B cell (primary cell): ENCODE data around the gene NKG7. TPM values are rescaled to one million over a fixed set of nuclear protein-coding genes. Genes with fewer than 3 reads are reported as not detected.

Experiments
- ATAC-seq: fragments of 200-7000 bp; cut with Tn5 transposase; one replicate; pipeline ENCODE4 v1.10.0; 2021; ENCODE audit warnings: low read depth, mild to moderate bottlenecking, moderate number of reproducible peaks, moderate library complexity
- CTCF ChIA-PET: fragments of 350-600 bp; sonication (Branson Sonifier 250); formaldehyde crosslinking; loops from one replicate; lab custom pipeline; 2021; ENCODE audit warnings: antibody characterized with exemption, inconsistent platforms; lab: Charles Lee
- POLR2A ChIA-PET: fragments of 350-600 bp; sonication (Branson Sonifier 250); formaldehyde crosslinking; loops from one replicate; lab custom pipeline; 2021; ENCODE audit warnings: antibody characterized with exemption; lab: Charles Lee
- DNase-seq: peaks from one replicate; pipeline ENCODE4 v3.0.0; 2013
- H2AFZ ChIP-seq: 2 replicates; pipeline ENCODE4 v1.6.1; 2012; ENCODE audit warnings: mild to moderate bottlenecking, low read depth, low read length; ENCODE audit not compliant: insufficient read depth, poor library complexity, severe bottlenecking
- H3K27ac ChIP-seq, 2 donors: 1 replicate in 1 of 2; 2 replicates in 1 of 2; pipeline ENCODE4 v1.5.1; 2012 to 2013; ENCODE audit warnings: low read length in 2 of 2, mild to moderate bottlenecking in 2 of 2, moderate library complexity in 1 of 2
- H3K27me3 ChIP-seq, 4 experiments: fragments of 200-600 bp in 1 of 4; sonication (generic) in 1 of 4; replicated peaks in 1 of 4; 1 replicate in 2 of 4; 2 replicates in 2 of 4; pipeline versions ENCODE4 v1.6.1 to v1.7.0; 2013 to 2016; ENCODE audit warnings: low read length in 3 of 4, mild to moderate bottlenecking in 2 of 4, mixed read lengths in 1 of 4, moderate library complexity in 1 of 4; ENCODE audit not compliant: insufficient read depth in 4 of 4, control insufficient read depth in 3 of 4; ENCODE audit errors: control extremely low read depth in 1 of 4
- H3K36me3 ChIP-seq, 2 experiments: replicated peaks in 1 of 2; 1 replicate in 1 of 2; 2 replicates in 1 of 2; pipeline versions ENCODE4 v1.6.1 to v1.7.1; 2013; ENCODE audit warnings: low read length in 1 of 2; ENCODE audit not compliant: insufficient read depth in 2 of 2, control insufficient read depth in 1 of 2; ENCODE audit errors: control extremely low read depth in 1 of 2, extremely low read depth in 1 of 2
- H3K4me1 ChIP-seq, 2 donors: fragments of 200-600 bp in 1 of 2; sonication (generic) in 1 of 2; 1 replicate in 1 of 2; 2 replicates in 1 of 2; pipeline versions ENCODE4 v1.5.1 to v1.6.1; 2013 to 2017; ENCODE audit warnings: low read length in 2 of 2; ENCODE audit not compliant: control insufficient read depth in 2 of 2, insufficient read depth in 2 of 2
- H3K4me2 ChIP-seq: replicated peaks from 2 replicates; pipeline ENCODE3; 2012; ENCODE audit warnings: mild to moderate bottlenecking, low read depth, low read length; ENCODE audit not compliant: poor library complexity, severe bottlenecking
- H3K4me3 ChIP-seq, 5 experiments: fragments of 200-600 bp in 1 of 5; sonication (generic) in 1 of 5; 1 replicate in 3 of 5; 2 replicates in 2 of 5; pipeline versions ENCODE4 v1.5.1 to v1.7.0; 2011 to 2016; ENCODE audit warnings: low read length in 4 of 5, mild to moderate bottlenecking in 4 of 5, low read depth in 2 of 5, control low read depth in 1 of 5, moderate library complexity in 1 of 5; ENCODE audit not compliant: insufficient read depth in 1 of 5; ENCODE audit errors: control extremely low read depth in 1 of 5, extremely low read depth in 1 of 5
- H3K79me2 ChIP-seq: fragments of 200-600 bp; sonication (generic); one replicate; pipeline ENCODE4 v1.6.0; 2016; ENCODE audit warnings: low read length; ENCODE audit not compliant: control insufficient read depth, insufficient read depth
- H3K9ac ChIP-seq: fragments of 200-600 bp; sonication (generic); 2 replicates; pipeline ENCODE4 v1.6.1; 2017; ENCODE audit warnings: mild to moderate bottlenecking, low read length, moderate library complexity
- H3K9me3 ChIP-seq, 3 donors: one replicate each; pipeline versions ENCODE4 v1.6.1 to v1.7.1; 2013; ENCODE audit warnings: low read length in 2 of 3; ENCODE audit not compliant: control insufficient read depth in 2 of 3, insufficient read depth in 1 of 3; ENCODE audit errors: control extremely low read depth in 1 of 3
- H4K20me1 ChIP-seq: 2 replicates; pipeline ENCODE4 v1.6.0; 2012; ENCODE audit warnings: mild to moderate bottlenecking, low read length; ENCODE audit not compliant: insufficient read depth, control insufficient read depth, poor library complexity, severe bottlenecking
- H3K27ac Mint-ChIP-seq: one replicate; pipeline ENCODE4 v1.8.0; 2021; ENCODE audit warnings: mixed read lengths
- H3K27me3 Mint-ChIP-seq: one replicate; pipeline ENCODE4 v1.8.0; 2021; ENCODE audit warnings: mixed read lengths
- H3K4me1 Mint-ChIP-seq: one replicate; pipeline ENCODE4 v1.8.0; 2021; ENCODE audit warnings: mixed read lengths
- H3K4me3 Mint-ChIP-seq: one replicate; pipeline ENCODE4 v1.8.0; 2021; ENCODE audit warnings: mixed read lengths
- H3K9me3 Mint-ChIP-seq: one replicate; pipeline ENCODE4 v1.8.0; 2022; ENCODE audit warnings: mixed read lengths; ENCODE audit not compliant: insufficient read depth
- CTCF ChIP-seq: fragments of 200-600 bp; IDR thresholded peaks from one replicate; pipeline ENCODE4 v1.8.0; 2022; ENCODE audit warnings: antibody characterized with exemption, mild to moderate bottlenecking
- EZH2 ChIP-seq: IDR thresholded peaks from 2 replicates; pipeline ENCODE4 v1.6.1; 2012; ENCODE audit warnings: borderline replicate concordance, low read depth, mild to moderate bottlenecking, moderate library complexity, low read length; ENCODE audit not compliant: insufficient read depth, poor library complexity, severe bottlenecking
- WGBS: methylation state at CpG from one replicate; pipeline ENCODE4 v1.1.5; 2013; ENCODE audit warnings: missing lambda C conversion rate; ENCODE audit not compliant: insufficient coverage; 5-methylcytosine and 5-hydroxymethylcytosine counted together
- intact Hi-C: fragments of 100-400 bp; cut with micrococcal nuclease; formaldehyde crosslinking; loops from one replicate; pipeline ENCODE4 v1.10.0; 2022
- polyA plus RNA-seq: library from polyadenylated mRNA; depleted of rRNA; stranded (reverse); fragments of >200 nt; gene quantifications from 2 replicates; pipeline ENCODE4 v1.2.3, GENCODE V29; 2012
- total RNA-seq, 2 donors: library from RNA; stranded (reverse); fragments of 120-200 nt in 1 of 2; gene quantifications; 1 replicate in 1 of 2; 2 replicates in 1 of 2; pipeline versions ENCODE4 v1.2.3 to v1.2.4, GENCODE V29; 2013 to 2022

The NKG7 gene
- total and polyA plus RNA-seq, 2 donors (not counting 1 experiment from before 2014, with no cell fraction given) = 1.9 to 6.6 TPM

GRCh38 chr19:51407511-51408131, 35.2 kb upstream of the NKG7 start:
- H3K4me2 ChIP-seq = peak overlapping the region; percentile 24
- no peak overlapping the region for H3K27ac Mint-ChIP-seq
- intact Hi-C loops = loop anchor here (2.0 kb wide), 1 partner anchor 69 kb away; no protein-coding TSS in a partner anchor
- DNase-seq (peak; percentile 60), ATAC-seq (peak; percentile 76)
- H3K9ac ChIP-seq = no peak overlapping the region
- H3K27me3 ChIP-seq = no peaks in the 10 kb centered on the region
- H3K4me1 Mint-ChIP-seq = peaks cover 20% of the 10 kb centered on the region
- no peaks in the 10 kb centered on the region for H3K27me3 Mint-ChIP-seq
- WGBS = 66% methylated on average over 6 of the region's 6 CpGs
- H2AFZ ChIP-seq = peak overlapping the region; percentile 3
- no peaks in the 10 kb centered on the region for H3K79me2 ChIP-seq
- H3K4me3 Mint-ChIP-seq = no peak overlapping the region
- H3K36me3 ChIP-seq = peaks cover 2 to 8% of the 10 kb centered on the region in 2 experiments
- H3K27ac ChIP-seq = peak overlapping the region in 1 of 2 donors; percentile 48
- H3K4me1 ChIP-seq = peaks cover 22 to 30% of the 10 kb centered on the region in 2 donors
- no peaks in the 10 kb centered on the region for H4K20me1 ChIP-seq
- CTCF ChIA-PET = interaction anchor here (0.7 to 3.4 kb wide), 15 partner anchors 10 to 252 kb away, joined by 3 to 38 read pairs (median 6); partner anchors contain the start of genes SIGLEC10 and VSIG10L
- H3K9me3 Mint-ChIP-seq = no peaks in the 10 kb centered on the region
- H3K4me3 ChIP-seq = no peak overlapping the region
- H3K9me3 ChIP-seq = peaks cover 0 to 4% (median 3%) of the 10 kb centered on the region in 3 donors
- TF ChIP-seq EZH2 (no peak), CTCF (peak; percentile 63)
- POLR2A ChIA-PET = interaction anchor here (2.1 kb wide), 1 partner anchor 10 kb away, joined by 14 read pairs; the partner anchor contains the start of gene SIGLEC10

DNA sequence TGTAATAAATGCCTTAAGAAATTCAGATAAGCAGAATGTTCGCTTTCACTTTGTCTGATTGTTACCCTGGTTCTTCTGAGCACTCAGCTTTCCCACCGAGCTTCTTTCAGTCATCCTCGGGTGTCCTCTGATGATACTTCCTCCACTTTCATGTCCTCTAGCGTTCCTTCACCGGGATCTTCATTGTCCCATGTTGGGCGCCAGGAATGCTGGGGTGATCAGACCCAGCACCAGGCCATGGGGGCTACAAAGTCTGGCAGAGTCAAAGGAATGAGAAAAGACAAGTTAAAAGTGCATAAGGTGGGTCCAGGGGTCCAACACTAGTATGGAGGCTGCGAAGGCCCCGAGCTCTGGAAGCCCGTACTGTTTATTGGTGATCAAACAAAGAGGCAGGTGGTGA, 29.7 kb upstream of the NKG7 start:
- no peak overlapping the region for H3K27ac ChIP-seq
- no peak overlapping the region for H3K9ac ChIP-seq
- no peak overlapping the region for H3K4me3 Mint-ChIP-seq
- no peaks in the 10 kb centered on the region for H3K4me1 Mint-ChIP-seq
- H3K36me3 ChIP-seq = no peaks in the 10 kb centered on the region
- no peaks in the 10 kb centered on the region for H3K79me2 ChIP-seq
- no peak for ATAC-seq
- no peak for TF ChIP-seq EZH2
- TF ChIP-seq CTCF = no peak
- no peaks in the 10 kb centered on the region for H3K27me3 ChIP-seq
- no peak overlapping the region for H3K4me2 ChIP-seq
- no peaks in the 10 kb centered on the region for H4K20me1 ChIP-seq
- H2AFZ ChIP-seq = no peak overlapping the region
- intact Hi-C loops = no loop called here
- DNase-seq = no peak
- ChIA-PET POLR2A (interaction anchor here (0.6 kb wide), 1 partner anchor 20 kb away, joined by 7 read pairs; no protein-coding TSS in a partner anchor), CTCF (interaction anchor here (1.4 to 9.2 kb wide), 3 partner anchors 15 to 37 kb away, joined by 3 to 98 read pairs (median 46); partner anchors contain the start of gene SIGLEC10)
- H3K27me3 Mint-ChIP-seq = no peaks in the 10 kb centered on the region
- no peaks in the 10 kb centered on the region for H3K9me3 Mint-ChIP-seq
- H3K9me3 ChIP-seq = peaks cover 2 to 15% (median 14%) of the 10 kb centered on the region in 3 donors
- peaks cover 0 to under 1% of the 10 kb centered on the region in 2 donors for H3K4me1 ChIP-seq
- H3K4me3 ChIP-seq = no peak overlapping the region
- no peak overlapping the region for H3K27ac Mint-ChIP-seq
- WGBS = 100% methylated on average over 9 of the region's 9 CpGs
